ENCODE results near the gene EIF3D. TPM values are rescaled to one million over a fixed set of nuclear protein-coding genes. Genes with fewer than 3 reads are reported as not detected.

The EIF3D gene
- total RNA-seq, 1 experiment from 2014 or later = 151 TPM

DNA sequence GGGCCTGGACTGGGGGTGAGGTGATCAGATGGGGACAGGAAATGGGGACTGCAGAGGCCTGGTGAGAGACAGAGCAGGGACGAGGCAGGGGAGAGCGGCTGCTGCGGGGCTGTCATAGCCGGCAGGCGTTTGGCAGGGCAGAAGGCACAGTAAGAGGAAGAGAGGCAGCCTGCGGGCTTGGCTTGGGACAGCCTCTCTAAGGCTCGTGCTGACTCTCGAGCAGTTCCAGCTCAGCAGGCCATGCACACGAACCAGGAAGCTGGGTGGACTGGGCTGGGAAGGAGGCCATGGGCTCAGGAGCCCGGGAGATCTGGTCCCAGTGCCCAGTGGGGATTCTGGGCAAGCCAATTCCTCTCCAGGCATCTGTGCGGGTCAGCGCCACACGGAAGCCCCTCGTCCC lies 19.6 kb upstream of the EIF3D start:
- BruUV-seq (replicated peaks) = no TSS peak
- in situ Hi-C loops (cut with HindIII; ENCODE audit: low pct_unique_long_range_greater_than_20kb, low sequenced_read_pairs) (no loop called here), intact Hi-C loops (cut with micrococcal nuclease; ENCODE audit: unreplicated experiment) (no loop called here)
- no peak for DNase-seq (ENCODE audit: low read depth, low spot score)
- H3K9me3 ChIP-seq (ENCODE audit: control insufficient read depth, insufficient read depth, low read depth, low read length) = no peaks in the 10 kb centered on the region
- POLR2A ChIA-PET = no interaction called here
- H3K36me3 ChIP-seq (ENCODE audit: control insufficient read depth, insufficient read depth, low read length) = no peaks in the 10 kb centered on the region
- H3K27me3 ChIP-seq (ENCODE audit: control insufficient read depth, insufficient read depth, low read length) = no peaks in the 10 kb centered on the region
- peak; percentile 16; the same call in 1 of the 2 replicates for ATAC-seq
- peak overlapping the region; percentile 56 for H3K27ac ChIP-seq (ENCODE audit: low read length)
- peaks cover 24% of the 10 kb centered on the region for H3K4me1 ChIP-seq (ENCODE audit: control insufficient read depth, insufficient read depth, low read length)
- H3K4me3 ChIP-seq (ENCODE audit: low read depth in 2 of 2, low read length in 2 of 2) = no peak overlapping the region
- TF ChIP-seq POLR2AphosphoS5 (IDR thresholded peaks at IDR 0.05; ENCODE audit: low read depth, low read length) = no peak
- TF ChIP-seq, protein P1, sequence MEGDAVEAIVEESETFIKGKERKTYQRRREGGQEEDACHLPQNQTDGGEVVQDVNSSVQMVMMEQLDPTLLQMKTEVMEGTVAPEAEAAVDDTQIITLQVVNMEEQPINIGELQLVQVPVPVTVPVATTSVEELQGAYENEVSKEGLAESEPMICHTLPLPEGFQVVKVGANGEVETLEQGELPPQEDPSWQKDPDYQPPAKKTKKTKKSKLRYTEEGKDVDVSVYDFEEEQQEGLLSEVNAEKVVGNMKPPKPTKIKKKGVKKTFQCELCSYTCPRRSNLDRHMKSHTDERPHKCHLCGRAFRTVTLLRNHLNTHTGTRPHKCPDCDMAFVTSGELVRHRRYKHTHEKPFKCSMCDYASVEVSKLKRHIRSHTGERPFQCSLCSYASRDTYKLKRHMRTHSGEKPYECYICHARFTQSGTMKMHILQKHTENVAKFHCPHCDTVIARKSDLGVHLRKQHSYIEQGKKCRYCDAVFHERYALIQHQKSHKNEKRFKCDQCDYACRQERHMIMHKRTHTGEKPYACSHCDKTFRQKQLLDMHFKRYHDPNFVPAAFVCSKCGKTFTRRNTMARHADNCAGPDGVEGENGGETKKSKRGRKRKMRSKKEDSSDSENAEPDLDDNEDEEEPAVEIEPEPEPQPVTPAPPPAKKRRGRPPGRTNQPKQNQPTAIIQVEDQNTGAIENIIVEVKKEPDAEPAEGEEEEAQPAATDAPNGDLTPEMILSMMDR (IDR thresholded peaks at IDR 0.05) = no peak
- TF ChIP-seq, protein P2, sequence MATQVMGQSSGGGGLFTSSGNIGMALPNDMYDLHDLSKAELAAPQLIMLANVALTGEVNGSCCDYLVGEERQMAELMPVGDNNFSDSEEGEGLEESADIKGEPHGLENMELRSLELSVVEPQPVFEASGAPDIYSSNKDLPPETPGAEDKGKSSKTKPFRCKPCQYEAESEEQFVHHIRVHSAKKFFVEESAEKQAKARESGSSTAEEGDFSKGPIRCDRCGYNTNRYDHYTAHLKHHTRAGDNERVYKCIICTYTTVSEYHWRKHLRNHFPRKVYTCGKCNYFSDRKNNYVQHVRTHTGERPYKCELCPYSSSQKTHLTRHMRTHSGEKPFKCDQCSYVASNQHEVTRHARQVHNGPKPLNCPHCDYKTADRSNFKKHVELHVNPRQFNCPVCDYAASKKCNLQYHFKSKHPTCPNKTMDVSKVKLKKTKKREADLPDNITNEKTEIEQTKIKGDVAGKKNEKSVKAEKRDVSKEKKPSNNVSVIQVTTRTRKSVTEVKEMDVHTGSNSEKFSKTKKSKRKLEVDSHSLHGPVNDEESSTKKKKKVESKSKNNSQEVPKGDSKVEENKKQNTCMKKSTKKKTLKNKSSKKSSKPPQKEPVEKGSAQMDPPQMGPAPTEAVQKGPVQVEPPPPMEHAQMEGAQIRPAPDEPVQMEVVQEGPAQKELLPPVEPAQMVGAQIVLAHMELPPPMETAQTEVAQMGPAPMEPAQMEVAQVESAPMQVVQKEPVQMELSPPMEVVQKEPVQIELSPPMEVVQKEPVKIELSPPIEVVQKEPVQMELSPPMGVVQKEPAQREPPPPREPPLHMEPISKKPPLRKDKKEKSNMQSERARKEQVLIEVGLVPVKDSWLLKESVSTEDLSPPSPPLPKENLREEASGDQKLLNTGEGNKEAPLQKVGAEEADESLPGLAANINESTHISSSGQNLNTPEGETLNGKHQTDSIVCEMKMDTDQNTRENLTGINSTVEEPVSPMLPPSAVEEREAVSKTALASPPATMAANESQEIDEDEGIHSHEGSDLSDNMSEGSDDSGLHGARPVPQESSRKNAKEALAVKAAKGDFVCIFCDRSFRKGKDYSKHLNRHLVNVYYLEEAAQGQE (IDR thresholded peaks at IDR 0.05; ENCODE audit: insufficient read depth in 1 of 2, low read depth in 2 of 2, low read length in 1 of 2) = no peak
- TF ChIP-seq TCF7L2 (IDR thresholded peaks at IDR 0.05; ENCODE audit: low read depth, low read length) = no peak
- TF ChIP-seq SIN3A (IDR thresholded peaks at IDR 0.05; ENCODE audit: borderline replicate concordance, insufficient read depth, low read depth, low read length) = no peak
- CTCF ChIA-PET = no interaction called here

DNA sequence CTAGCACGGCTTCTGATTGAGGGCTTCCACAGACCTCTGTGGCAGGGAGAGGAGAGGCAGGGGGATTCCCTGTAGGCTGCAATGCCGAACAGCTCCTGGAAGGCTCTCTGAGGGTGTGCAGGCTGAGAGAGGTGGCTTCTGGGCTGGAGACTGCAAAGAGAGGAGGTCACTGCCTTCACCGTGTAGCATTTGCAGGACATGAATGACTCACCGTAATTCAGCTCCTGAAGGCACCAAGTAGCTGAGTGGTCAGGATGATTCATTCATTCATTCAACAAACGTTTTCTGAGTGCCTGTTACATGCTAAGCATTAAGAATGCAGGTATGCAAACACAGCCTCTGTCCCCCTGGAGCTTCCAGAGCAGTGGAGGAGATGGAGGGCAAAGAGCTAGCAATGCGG lies 18.0 kb upstream of the EIF3D start:
- POLR2A ChIA-PET = no interaction called here
- peak; percentile 76 for DNase-seq (ENCODE audit: low read depth, low spot score)

More for the DNA sequence above, 18.0 kb upstream of the EIF3D start:
- TF ChIP-seq, protein P2 (IDR thresholded peaks at IDR 0.05; ENCODE audit: insufficient read depth in 1 of 2, low read depth in 2 of 2, low read length in 1 of 2) = no peak
- TF ChIP-seq TCF7L2 (IDR thresholded peaks at IDR 0.05; ENCODE audit: low read depth, low read length) (no peak), POLR2AphosphoS5 (IDR thresholded peaks at IDR 0.05; ENCODE audit: low read depth, low read length) (peak; percentile 38; the same call in 1 of the 2 replicates), SIN3A (IDR thresholded peaks at IDR 0.05; ENCODE audit: borderline replicate concordance, insufficient read depth, low read depth, low read length) (no peak)
- TF ChIP-seq, protein P1 (IDR thresholded peaks at IDR 0.05) = no peak
- Histone ChIP-seq H3K4me1 (ENCODE audit: control insufficient read depth, insufficient read depth, low read length) (peaks cover 29% of the 10 kb centered on the region), H3K36me3 (ENCODE audit: control insufficient read depth, insufficient read depth, low read length) (no peaks in the 10 kb centered on the region), H3K27ac (ENCODE audit: low read length) (peak overlapping the region; percentile 81), H3K27me3 (ENCODE audit: control insufficient read depth, insufficient read depth, low read length) (no peaks in the 10 kb centered on the region), H3K4me3 (ENCODE audit: low read depth in 2 of 2, low read length in 2 of 2) (peak overlapping the region in 1 of 2 experiments; percentile 50; a peak in 2 of 4 replicates), H3K9me3 (ENCODE audit: control insufficient read depth, insufficient read depth, low read depth, low read length) (no peaks in the 10 kb centered on the region)
- CTCF ChIA-PET = interaction anchor here (0.6 to 1.9 kb wide), 9 partner anchors 59 to 313 kb away, joined by 4 to 8 read pairs (median 5); no protein-coding TSS in a partner anchor
- ATAC-seq = peak; percentile 92
- intact Hi-C loops (cut with micrococcal nuclease; ENCODE audit: unreplicated experiment) (loop anchor here (2.0 kb wide), 3 partner anchors 228 to 432 kb away; no protein-coding TSS in a partner anchor), in situ Hi-C loops (cut with HindIII; ENCODE audit: low pct_unique_long_range_greater_than_20kb, low sequenced_read_pairs) (no loop called here)
- BruUV-seq (replicated peaks) = no TSS peak

All from Panc1 (cell line).